ENCODE data around the gene TTC33.

The TTC33 gene

DNA sequence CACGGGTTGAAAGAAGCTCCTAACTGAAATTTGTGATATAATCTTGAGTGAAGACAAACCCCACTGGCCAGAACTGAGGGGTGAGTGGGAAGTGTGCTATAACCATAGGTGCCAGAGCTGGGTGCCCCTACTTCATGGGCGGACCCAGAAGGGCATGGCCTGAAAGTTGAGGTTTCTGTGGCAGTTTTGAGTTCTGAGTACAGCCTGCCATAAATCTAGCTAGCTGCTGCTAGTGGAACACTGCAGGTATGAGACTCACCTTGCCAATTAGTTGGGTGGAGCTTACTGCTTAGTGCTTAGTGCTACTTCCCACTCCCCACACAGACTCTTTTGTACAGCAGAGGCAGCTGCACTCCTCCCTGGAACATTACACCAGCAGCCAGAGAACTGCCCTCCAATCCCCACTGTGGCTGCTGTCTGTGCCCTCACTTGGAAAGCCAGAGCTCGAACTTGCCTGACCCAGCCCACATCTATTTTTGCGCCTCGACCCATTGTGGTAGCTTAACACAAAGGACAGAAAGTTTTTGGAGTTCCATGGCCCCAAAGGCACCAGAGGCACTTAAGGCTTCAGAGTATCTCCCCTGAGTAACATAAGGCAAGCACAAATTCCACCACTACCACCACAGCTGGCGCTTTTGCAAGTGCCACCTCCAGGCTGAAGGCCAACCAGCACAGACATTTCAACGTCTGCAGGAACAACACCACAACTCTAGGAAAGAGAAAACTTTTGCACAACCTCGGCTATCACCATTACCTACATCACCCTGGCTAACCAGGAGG, 103.1 kb downstream of the TTC33 start:
- Histone ChIP-seq H3K9ac (ENCODE audit: low read length) (no peak overlapping the region), H3K27me3 (ENCODE audit: low read length) (no peaks in the 10 kb centered on the region), H3K4me2 (ENCODE audit: low read depth, low read length, poor library complexity, severe bottlenecking) (no peak overlapping the region), H3K9me2 (replicated peaks; ENCODE audit: insufficient read depth, low read length) (no peaks in the 10 kb centered on the region), H3K4me3 (ENCODE audit: insufficient read depth, low read length, poor library complexity, severe bottlenecking) (no peak overlapping the region), H3F3A (ENCODE audit: insufficient read depth) (no peaks in the 10 kb centered on the region), H3K79me2 (ENCODE audit: insufficient read depth, low read length) (no peaks in the 10 kb centered on the region), H3K27ac (ENCODE audit: low read depth, low read length) (no peak overlapping the region), H3K36me3 (ENCODE audit: low read length) (no peaks in the 10 kb centered on the region), H2AFZ (ENCODE audit: low read depth, low read length, severe bottlenecking) (no peak overlapping the region), H3K9me3 (ENCODE audit: insufficient read depth, low read length) (no peaks in the 10 kb centered on the region), H4K20me1 (ENCODE audit: low read depth, low read length) (no peaks in the 10 kb centered on the region)
- no peak for TF ChIP-seq CTCF (IDR thresholded peaks at IDR 0.05; ENCODE audit: insufficient read depth, low read length, poor library complexity, severe bottlenecking)
- TF ChIP-seq EZH2phosphoT487 (conservative IDR thresholded peaks at IDR 0.05; ENCODE audit: low read length) = no peak

DNA sequence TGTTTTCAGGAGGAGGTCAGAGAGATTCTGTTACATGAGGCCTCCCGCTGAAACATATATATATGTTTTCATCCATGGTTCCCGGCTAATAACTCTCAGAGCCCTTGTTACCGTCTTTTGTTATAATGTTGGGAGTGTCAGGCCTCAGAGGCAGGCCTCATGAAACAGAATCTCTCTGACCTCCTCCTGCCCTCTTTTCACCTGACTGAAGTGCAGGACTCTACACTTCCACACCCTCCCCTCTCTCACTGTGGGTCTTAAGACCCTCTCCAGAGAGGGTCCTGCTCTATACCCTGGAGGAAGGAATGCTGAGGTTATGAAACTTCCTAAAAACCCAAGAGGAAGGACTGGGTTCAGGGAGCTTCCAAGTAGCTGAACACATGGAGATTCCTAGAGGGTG, 104.6 kb downstream of the TTC33 start:
- H3K36me3 ChIP-seq (ENCODE audit: low read length) = no peaks in the 10 kb centered on the region
- no peak overlapping the region for H3K4me3 ChIP-seq (ENCODE audit: insufficient read depth, low read length, poor library complexity, severe bottlenecking)
- no peaks in the 10 kb centered on the region for H3K79me2 ChIP-seq (ENCODE audit: insufficient read depth, low read length)
- H3K27ac ChIP-seq (ENCODE audit: low read depth, low read length) = no peak overlapping the region
- TF ChIP-seq CTCF (IDR thresholded peaks at IDR 0.05; ENCODE audit: insufficient read depth, low read length, poor library complexity, severe bottlenecking) (no peak), EZH2phosphoT487 (conservative IDR thresholded peaks at IDR 0.05; ENCODE audit: low read length) (no peak)
- no peak overlapping the region for H3K4me2 ChIP-seq (ENCODE audit: low read depth, low read length, poor library complexity, severe bottlenecking)
- H3K9me3 ChIP-seq (ENCODE audit: insufficient read depth, low read length) = no peaks in the 10 kb centered on the region
- H2AFZ ChIP-seq (ENCODE audit: low read depth, low read length, severe bottlenecking) = no peak overlapping the region
- no peaks in the 10 kb centered on the region for H3K9me2 ChIP-seq (replicated peaks; ENCODE audit: insufficient read depth, low read length)
- H3F3A ChIP-seq (ENCODE audit: insufficient read depth) = no peaks in the 10 kb centered on the region
- H3K27me3 ChIP-seq (ENCODE audit: low read length) = no peaks in the 10 kb centered on the region
- H3K9ac ChIP-seq (ENCODE audit: low read length) = no peak overlapping the region
- no peaks in the 10 kb centered on the region for H4K20me1 ChIP-seq (ENCODE audit: low read depth, low read length)

- H3K4me3 ChIP-seq (ENCODE audit: insufficient read depth, low read length, poor library complexity, severe bottlenecking) = no peak overlapping the region
- TF ChIP-seq CTCF (IDR thresholded peaks at IDR 0.05; ENCODE audit: insufficient read depth, low read length, poor library complexity, severe bottlenecking) (no peak), EZH2phosphoT487 (conservative IDR thresholded peaks at IDR 0.05; ENCODE audit: low read length) (no peak)
- H3K4me2 ChIP-seq (ENCODE audit: low read depth, low read length, poor library complexity, severe bottlenecking) = no peak overlapping the region
- H4K20me1 ChIP-seq (ENCODE audit: low read depth, low read length) = no peaks in the 10 kb centered on the region
- H3K9me3 ChIP-seq (ENCODE audit: insufficient read depth, low read length) = no peaks in the 10 kb centered on the region
- no peaks in the 10 kb centered on the region for H3K9me2 ChIP-seq (replicated peaks; ENCODE audit: insufficient read depth, low read length)
- no peaks in the 10 kb centered on the region for H3K79me2 ChIP-seq (ENCODE audit: insufficient read depth, low read length)
- H3K27me3 ChIP-seq (ENCODE audit: low read length) = no peaks in the 10 kb centered on the region
- no peak overlapping the region for H3K9ac ChIP-seq (ENCODE audit: low read length)
- H3K27ac ChIP-seq (ENCODE audit: low read depth, low read length) = no peak overlapping the region
- H3F3A ChIP-seq (ENCODE audit: insufficient read depth) = no peaks in the 10 kb centered on the region
- H3K36me3 ChIP-seq (ENCODE audit: low read length) = no peaks in the 10 kb centered on the region
- H2AFZ ChIP-seq (ENCODE audit: low read depth, low read length, severe bottlenecking) = peak overlapping the region; percentile 77
These were observed 106.2 kb downstream of the TTC33 start for GRCh38 chr5:40649463-40650030.

Measured in SU-DHL-6 (cell line).